ENCODE data around the gene SFXN4. TPM values are rescaled to one million over a fixed set of nuclear protein-coding genes. Genes with fewer than 3 reads are reported as not detected.

Gene SFXN4
- total and polyA plus RNA-seq, 2 of the 13 experiments (the other 11 are each of a cell fraction or from before 2014, with no cell fraction given): 47.7 to 64.9 TPM

- TF ChIP-seq PTBP1 (IDR thresholded peaks at IDR 0.05; ENCODE audit: low read depth, low read length, poor library complexity, severe bottlenecking) (no peak), IRF1 (CRISPR knock-in tag; IDR thresholded peaks at IDR 0.05; ENCODE audit: low read depth) (no peak), FOXO1 (CRISPR knock-in tag; IDR thresholded peaks at IDR 0.05) (no peak; the same call in 1 of the 2 replicates), ZNF839 (CRISPR knock-in tag; IDR thresholded peaks at IDR 0.05; ENCODE audit: borderline replicate concordance) (peak; percentile 48; the same call in 1 of the 2 replicates), ZNF549 (CRISPR knock-in tag; IDR thresholded peaks at IDR 0.05) (no peak), YY1 (IDR thresholded peaks at IDR 0.05; ENCODE audit: insufficient read depth, insufficient replicate concordance, low read depth, low read length) (no peak), ZNF496 (CRISPR knock-in tag; IDR thresholded peaks at IDR 0.05; ENCODE audit: insufficient replicate concordance) (no peak), ZKSCAN8 (CRISPR knock-in tag; IDR thresholded peaks at IDR 0.05; ENCODE audit: borderline replicate concordance) (no peak), ZBTB33 (CRISPR knock-in tag; IDR thresholded peaks at IDR 0.05) (peak; percentile 50; the same call in 1 of the 2 replicates), ZNF335 (CRISPR knock-in tag; IDR thresholded peaks at IDR 0.05) (no peak), MTA3 (CRISPR knock-in tag; IDR thresholded peaks at IDR 0.05) (no peak), ZXDC (CRISPR knock-in tag; IDR thresholded peaks at IDR 0.05) (no peak), ZNF142 (CRISPR knock-in tag; IDR thresholded peaks at IDR 0.05) (peak; percentile 34; the same call in 1 of the 2 replicates), CCDC6 (CRISPR knock-in tag; IDR thresholded peaks at IDR 0.05) (peak; percentile 95)
These were observed at the start of gene SFXN4 (continued) for GRCh38 chr10:119165171-119166117.
